ENCODE measurements around the gene PRXL2B.
A peak's percentile ranks its signal among the peaks of the same experiment; 100 is the strongest.

Gene PRXL2B

GRCh38 chr1:2583871-2584351, 2.7 kb upstream of the PRXL2B start:
- Mint-ChIP-seq H3K9me3 (no peaks in the 10 kb centered on the region), H3K27ac (peak overlapping the region; percentile 86 to 94 (median 93)), H3K4me1 (peaks cover 17% of the 10 kb centered on the region), H3K36me3 (ENCODE audit: low read depth) (no peaks in the 10 kb centered on the region), H3K27me3 (ENCODE audit: low read depth) (peaks cover 5% of the 10 kb centered on the region), H3K4me3 (peak overlapping the region; percentile 88 to 89 (median 88))
- no peak for TF ChIP-seq CTCF (IDR thresholded peaks at IDR 0.05; ENCODE audit: unreplicated experiment in 3 of 3)

DNA sequence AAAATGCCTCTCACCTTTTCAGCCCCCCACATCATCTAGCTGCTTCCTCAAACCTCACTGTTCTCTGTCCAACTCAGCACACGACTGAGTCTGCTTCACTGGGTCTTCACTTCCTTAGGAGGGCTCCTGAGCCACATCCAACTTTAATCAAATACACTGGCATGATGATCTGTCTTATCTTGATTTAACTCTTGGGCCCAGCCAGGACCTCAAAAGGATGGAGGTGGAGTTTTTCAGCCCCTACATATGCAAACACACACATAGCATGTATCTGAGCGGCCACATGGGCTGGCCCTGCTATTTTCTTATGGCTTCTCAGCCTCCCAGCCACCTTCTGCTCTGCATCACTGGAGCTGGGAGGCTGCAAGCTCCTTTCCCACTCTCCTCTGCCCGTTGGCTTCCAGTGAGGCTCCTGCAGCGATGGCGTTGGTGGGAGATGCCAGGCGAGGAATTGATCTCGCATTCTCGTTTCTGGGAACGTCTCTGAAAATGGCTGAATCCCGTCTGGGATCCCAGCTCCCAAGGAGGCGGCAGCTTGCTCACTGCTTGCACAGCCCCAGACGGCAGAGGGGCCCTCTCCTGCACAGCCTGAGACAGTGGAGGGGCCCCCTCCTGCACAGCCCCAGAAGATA, 1.8 kb upstream of the PRXL2B start:
- no peak for TF ChIP-seq CTCF (IDR thresholded peaks at IDR 0.05; ENCODE audit: unreplicated experiment in 3 of 3)

GRCh38 chr1:2585318-2586092, 1.1 kb upstream of the PRXL2B start:
- no peak for TF ChIP-seq CTCF (IDR thresholded peaks at IDR 0.05; ENCODE audit: unreplicated experiment in 3 of 3)
- H3K27me3 Mint-ChIP-seq (ENCODE audit: low read depth): peaks cover 5% of the 10 kb centered on the region
- peak overlapping the region; percentile 86 to 94 (median 93) for H3K27ac Mint-ChIP-seq
- peak overlapping the region; percentile 88 to 89 (median 88) for H3K4me3 Mint-ChIP-seq
- H3K4me1 Mint-ChIP-seq: peaks cover 16% of the 10 kb centered on the region
- no peaks in the 10 kb centered on the region for H3K9me3 Mint-ChIP-seq
- H3K36me3 Mint-ChIP-seq (ENCODE audit: low read depth): no peaks in the 10 kb centered on the region

More for the DNA sequence above, 1.8 kb upstream of the PRXL2B start:
- Mint-ChIP-seq H3K36me3 (ENCODE audit: low read depth) (no peaks in the 10 kb centered on the region), H3K9me3 (no peaks in the 10 kb centered on the region), H3K4me3 (peak overlapping the region; percentile 88 to 89 (median 88)), H3K27me3 (ENCODE audit: low read depth) (peaks cover 5% of the 10 kb centered on the region), H3K27ac (peak overlapping the region; percentile 86 to 94 (median 93)), H3K4me1 (peaks cover 16% of the 10 kb centered on the region)

- no peak for TF ChIP-seq CTCF (IDR thresholded peaks at IDR 0.05; ENCODE audit: unreplicated experiment in 3 of 3)
- Mint-ChIP-seq H3K27me3 (ENCODE audit: low read depth) (peaks cover 5% of the 10 kb centered on the region), H3K9me3 (no peaks in the 10 kb centered on the region), H3K4me3 (peak overlapping the region; percentile 73 to 88 (median 84)), H3K36me3 (ENCODE audit: low read depth) (peaks cover 4% of the 10 kb centered on the region), H3K27ac (peak overlapping the region in 1 of 3 experiments; percentile 96), H3K4me1 (peaks cover 16% of the 10 kb centered on the region)
Measured at GRCh38 chr1:2587071-2587859, 688 bp downstream of the PRXL2B start.

- peaks cover 16% of the 10 kb centered on the region for H3K4me1 Mint-ChIP-seq
- peaks cover 4% of the 10 kb centered on the region for H3K36me3 Mint-ChIP-seq (ENCODE audit: low read depth)
- peak overlapping the region; percentile 73 to 88 (median 84) for H3K4me3 Mint-ChIP-seq
- H3K27ac Mint-ChIP-seq: no peak overlapping the region
- no peak for TF ChIP-seq CTCF (IDR thresholded peaks at IDR 0.05; ENCODE audit: unreplicated experiment in 3 of 3)
- H3K27me3 Mint-ChIP-seq (ENCODE audit: low read depth): peaks cover 5% of the 10 kb centered on the region
- no peaks in the 10 kb centered on the region for H3K9me3 Mint-ChIP-seq
Measured at GRCh38 chr1:2587860-2588571, 1.4 kb downstream of the PRXL2B start.

Data from nephron (organoid).